H9 (cell line): Measurements from ENCODE around the gene ADGRL3. TPM values are rescaled to one million over a fixed set of nuclear protein-coding genes. Genes with fewer than 3 reads are reported as not detected.

Experiments used
- DNase-seq: peaks from one replicate; pipeline ENCODE4 v3.0.0-alpha.2; 2017
- H2AFZ ChIP-seq: one replicate; pipeline ENCODE4 v1.6.1; 2013; ENCODE audit warnings: mild to moderate bottlenecking, low read length, control low read depth, moderate library complexity
- H2AK5ac ChIP-seq: 2 replicates; pipeline ENCODE4 v1.6.1; 2013; ENCODE audit warnings: low read length, control low read depth, mixed read lengths; ENCODE audit not compliant: insufficient read length
- H2BK120ac ChIP-seq: one replicate; pipeline ENCODE4 v1.6.1; 2013; ENCODE audit warnings: low read depth, mild to moderate bottlenecking, low read length, control low read depth, inconsistent platforms; ENCODE audit not compliant: poor library complexity, severe bottlenecking
- H2BK12ac ChIP-seq: 2 replicates; pipeline ENCODE4 v1.6.1; 2013; ENCODE audit warnings: low read length, control low read depth, mixed read lengths, low read depth; ENCODE audit not compliant: insufficient read length
- H2BK15ac ChIP-seq: 2 replicates; pipeline ENCODE4 v1.6.1; 2013; ENCODE audit warnings: low read depth, low read length, control low read depth
- H2BK20ac ChIP-seq: one replicate; pipeline ENCODE4 v1.6.1; 2013; ENCODE audit warnings: low read depth, mild to moderate bottlenecking, low read length, control low read depth, inconsistent platforms; ENCODE audit not compliant: poor library complexity, severe bottlenecking
- H2BK5ac ChIP-seq: 2 replicates; pipeline ENCODE4 v1.6.1; 2013; ENCODE audit warnings: low read length, control low read depth, mixed read lengths; ENCODE audit not compliant: insufficient read length
- H3K14ac ChIP-seq: 2 replicates; pipeline ENCODE4 v1.6.1; 2013; ENCODE audit warnings: low read length, control low read depth; ENCODE audit not compliant: insufficient read depth
- H3K18ac ChIP-seq: 2 replicates; pipeline ENCODE4 v1.6.1; 2013; ENCODE audit warnings: low read depth, mild to moderate bottlenecking, mixed read lengths, low read length, control low read depth; ENCODE audit not compliant: insufficient read length
- H3K23ac ChIP-seq: 2 replicates; pipeline ENCODE4 v1.6.1; 2013; ENCODE audit warnings: low read length, control low read depth, mixed read lengths, low read depth; ENCODE audit not compliant: insufficient read length
- H3K23me2 ChIP-seq: 2 replicates; pipeline ENCODE4 v1.6.1; 2013; ENCODE audit warnings: low read depth, mild to moderate bottlenecking, mixed read lengths, low read length, control low read depth; ENCODE audit not compliant: insufficient read length, poor library complexity, severe bottlenecking
- H3K27ac ChIP-seq: 2 replicates; pipeline ENCODE4 v1.5.1; 2013; ENCODE audit warnings: low read length, control low read depth, mixed read lengths, low read depth; ENCODE audit not compliant: insufficient read length
- H3K27me3 ChIP-seq: 2 replicates; pipeline ENCODE4 v1.6.1; 2013; ENCODE audit warnings: low read length, control low read depth, inconsistent platforms; ENCODE audit not compliant: insufficient read depth
- H3K4ac ChIP-seq: 2 replicates; pipeline ENCODE4 v1.6.1; 2013; ENCODE audit warnings: low read depth, mild to moderate bottlenecking, control low read depth, inconsistent platforms, low read length, moderate library complexity
- H3K4me1 ChIP-seq: 2 replicates; pipeline ENCODE4 v1.6.1; 2013; ENCODE audit warnings: low read length, control low read depth, inconsistent platforms; ENCODE audit not compliant: insufficient read depth
- H3K4me2 ChIP-seq: 2 replicates; pipeline ENCODE4 v1.6.1; 2013; ENCODE audit warnings: low read length, control low read depth, mixed read lengths; ENCODE audit not compliant: insufficient read length, insufficient read depth
- H3K56ac ChIP-seq: 2 replicates; pipeline ENCODE4 v1.6.1; 2013; ENCODE audit warnings: low read depth, mild to moderate bottlenecking, mixed read lengths, low read length, control low read depth; ENCODE audit not compliant: insufficient read length
- H3K79me1 ChIP-seq: 2 replicates; pipeline ENCODE4 v1.6.1; 2013; ENCODE audit warnings: low read depth, mild to moderate bottlenecking, moderate library complexity, low read length, control low read depth, inconsistent platforms; ENCODE audit not compliant: insufficient read depth, poor library complexity, severe bottlenecking
- H3K79me2 ChIP-seq: 2 replicates; pipeline ENCODE4 v1.6.1; 2013; ENCODE audit warnings: low read length, control low read depth, inconsistent platforms; ENCODE audit not compliant: insufficient read depth
- H3K9ac ChIP-seq: 2 replicates; pipeline ENCODE4 v1.6.1; 2013; ENCODE audit warnings: low read length, control low read depth, mixed read lengths; ENCODE audit not compliant: insufficient read length; ENCODE audit errors: extremely low read depth
- H3K9me3 ChIP-seq: one replicate; pipeline ENCODE4 v1.6.1; 2013; ENCODE audit warnings: low read depth, low read length, inconsistent platforms; ENCODE audit not compliant: control insufficient read depth
- H3T11ph ChIP-seq: one replicate; pipeline ENCODE4 v1.6.1; 2013; ENCODE audit warnings: mild to moderate bottlenecking, low read length, control low read depth, inconsistent platforms
- H4K20me1 ChIP-seq: one replicate; pipeline ENCODE4 v1.6.1; 2013; ENCODE audit not compliant: control insufficient read depth, insufficient read length, insufficient read depth
- H4K5ac ChIP-seq: 2 replicates; pipeline ENCODE4 v1.6.1; 2013; ENCODE audit warnings: low read depth, mild to moderate bottlenecking, mixed read lengths, low read length, control low read depth; ENCODE audit not compliant: insufficient read length
- H4K8ac ChIP-seq: replicated peaks from 2 replicates; pipeline ENCODE4 v1.6.1; 2013; ENCODE audit warnings: low read length, control low read depth, mixed read lengths, low read depth; ENCODE audit not compliant: insufficient read length
- H4K91ac ChIP-seq: 2 replicates; pipeline ENCODE4 v1.6.1; 2013; ENCODE audit warnings: low read depth, mild to moderate bottlenecking, moderate library complexity, mixed read lengths, low read length, control low read depth; ENCODE audit not compliant: insufficient read length
- H3K27ac Mint-ChIP-seq, 3 experiments: 2 replicates in 2 of 3; 3 replicates in 1 of 3; pipeline ENCODE4 v1.8.0; 2020 to 2021; ENCODE audit warnings: mixed read lengths in 3 of 3, mild to moderate bottlenecking in 1 of 3, moderate library complexity in 1 of 3
- H3K27me3 Mint-ChIP-seq: 2 replicates; pipeline ENCODE4 v1.8.0; 2021; ENCODE audit warnings: low read depth, mild to moderate bottlenecking, moderate library complexity, mixed read lengths
- H3K36me3 Mint-ChIP-seq, 3 experiments: 2 replicates in 2 of 3; 3 replicates in 1 of 3; pipeline ENCODE4 v1.8.0; 2020 to 2021; ENCODE audit warnings: low read depth in 3 of 3, mixed read lengths in 3 of 3; ENCODE audit not compliant: insufficient read depth in 1 of 3
- H3K4me1 Mint-ChIP-seq, 2 experiments: 2 replicates each; pipeline ENCODE4 v1.8.0; 2020; ENCODE audit warnings: mixed read lengths in 2 of 2
- H3K4me3 Mint-ChIP-seq, 2 experiments: 2 replicates in 1 of 2; 3 replicates in 1 of 2; pipeline ENCODE4 v1.8.0; 2020 to 2021; ENCODE audit warnings: mild to moderate bottlenecking in 2 of 2, mixed read lengths in 2 of 2, moderate library complexity in 1 of 2
- H3K9me3 Mint-ChIP-seq, 2 experiments: 2 replicates in 1 of 2; 3 replicates in 1 of 2; pipeline ENCODE4 v1.8.0; 2020; ENCODE audit warnings: mild to moderate bottlenecking in 2 of 2, mixed read lengths in 2 of 2, moderate library complexity in 1 of 2
- WGBS: extraction: QIAGEN DNeasy Blood & Tissue Kit; methylation state at CpG from one replicate; pipeline ENCODE4 v1.1.7; 2013; ENCODE audit warnings: missing lambda C conversion rate, low lambda C conversion rate, mixed read lengths; ENCODE audit not compliant: insufficient read length; ENCODE audit errors: extremely low coverage; 5-methylcytosine and 5-hydroxymethylcytosine counted together
- total RNA-seq: library from RNA; stranded (reverse); gene quantifications from 2 replicates; pipeline ENCODE4 v1.2.1, GENCODE V29; 2021
- TF ChIP-seq, protein P1 (sequence below): fragments of 200-600 bp; sonication (generic); conservative IDR thresholded peaks from 3 replicates; pipeline ENCODE4 v1.8.0; 2021; ENCODE audit warnings: antibody characterized with exemption, mild to moderate bottlenecking

The ADGRL3 gene
- total RNA-seq, 1 experiment from 2014 or later = 5.9 TPM

- no peak overlapping the region for H2AK5ac ChIP-seq
- H3K27me3 ChIP-seq = no peaks in the 10 kb centered on the region
- H2BK120ac ChIP-seq = no peak overlapping the region
- H3K9me3 Mint-ChIP-seq = peaks cover 35 to 39% of the 10 kb centered on the region in 2 experiments
- peaks cover 14% of the 10 kb centered on the region for H3K27me3 Mint-ChIP-seq
- no peak overlapping the region for H3K18ac ChIP-seq
- WGBS = no CpG with 5 or more reads among the region's 1 CpG
- no peaks in the 10 kb centered on the region for H3K9me3 ChIP-seq
- H3K79me2 ChIP-seq = peaks cover 4% of the 10 kb centered on the region; the same call in 1 of the 2 replicates
- peaks cover 11% of the 10 kb centered on the region; the same call in 1 of the 2 replicates for H3K4me1 ChIP-seq
- no peaks in the 10 kb centered on the region for H3K23me2 ChIP-seq
- H3K4ac ChIP-seq = no peak overlapping the region
- H3K4me1 Mint-ChIP-seq = peaks cover 53 to 83% of the 10 kb centered on the region in 2 experiments
- no peak overlapping the region for H2BK12ac ChIP-seq
- H3K14ac ChIP-seq = no peak overlapping the region
- H3K27ac ChIP-seq = peak overlapping the region; percentile 16
- H3K9ac ChIP-seq = no peak overlapping the region
- no peak overlapping the region for H3T11ph ChIP-seq
- DNase-seq = no peak
- H3K4me3 Mint-ChIP-seq = peak overlapping the region; percentile 99
- H3K56ac ChIP-seq = no peak overlapping the region
- no peak overlapping the region for H3K23ac ChIP-seq
- TF ChIP-seq, protein P1, sequence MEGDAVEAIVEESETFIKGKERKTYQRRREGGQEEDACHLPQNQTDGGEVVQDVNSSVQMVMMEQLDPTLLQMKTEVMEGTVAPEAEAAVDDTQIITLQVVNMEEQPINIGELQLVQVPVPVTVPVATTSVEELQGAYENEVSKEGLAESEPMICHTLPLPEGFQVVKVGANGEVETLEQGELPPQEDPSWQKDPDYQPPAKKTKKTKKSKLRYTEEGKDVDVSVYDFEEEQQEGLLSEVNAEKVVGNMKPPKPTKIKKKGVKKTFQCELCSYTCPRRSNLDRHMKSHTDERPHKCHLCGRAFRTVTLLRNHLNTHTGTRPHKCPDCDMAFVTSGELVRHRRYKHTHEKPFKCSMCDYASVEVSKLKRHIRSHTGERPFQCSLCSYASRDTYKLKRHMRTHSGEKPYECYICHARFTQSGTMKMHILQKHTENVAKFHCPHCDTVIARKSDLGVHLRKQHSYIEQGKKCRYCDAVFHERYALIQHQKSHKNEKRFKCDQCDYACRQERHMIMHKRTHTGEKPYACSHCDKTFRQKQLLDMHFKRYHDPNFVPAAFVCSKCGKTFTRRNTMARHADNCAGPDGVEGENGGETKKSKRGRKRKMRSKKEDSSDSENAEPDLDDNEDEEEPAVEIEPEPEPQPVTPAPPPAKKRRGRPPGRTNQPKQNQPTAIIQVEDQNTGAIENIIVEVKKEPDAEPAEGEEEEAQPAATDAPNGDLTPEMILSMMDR = no peak
- H3K4me2 ChIP-seq = peak overlapping the region; percentile 26
- peak overlapping the region; percentile 99 to 100 (median 100) for H3K27ac Mint-ChIP-seq
- no peak overlapping the region for H4K8ac ChIP-seq
- H2BK20ac ChIP-seq = no peak overlapping the region
- no peak overlapping the region for H4K91ac ChIP-seq
- no peak overlapping the region for H4K5ac ChIP-seq
- H2AFZ ChIP-seq = no peak overlapping the region
- H3K79me1 ChIP-seq = no peaks in the 10 kb centered on the region
- H2BK15ac ChIP-seq = no peak overlapping the region
- peaks cover 41 to 43% (median 42%) of the 10 kb centered on the region in 3 experiments for H3K36me3 Mint-ChIP-seq
- H2BK5ac ChIP-seq = no peak overlapping the region
- H4K20me1 ChIP-seq = no peaks in the 10 kb centered on the region
Observed at GRCh38 chr4:61770456-61770855, 570.3 kb downstream of the ADGRL3 start.
